Transverse colon (tissue), 4 donors: ENCODE measurements around the gene XPC. TPM values are rescaled to one million over a fixed set of nuclear protein-coding genes. Genes with fewer than 3 reads are reported as not detected.

Source experiments
- DNase-seq: peaks from one replicate; pipeline ENCODE4 v3.0.0-alpha.2; 2019
- H3K27ac ChIP-seq, 4 donors: fragments of 200-600 bp; sonication (generic); 2 replicates each; pipeline ENCODE4 v1.5.1; 2016 to 2018; ENCODE audit warnings: inconsistent platforms in 4 of 4
- H3K27me3 ChIP-seq: fragments of 200-600 bp; sonication (generic); 2 replicates; pipeline ENCODE4 v1.5.1; 2017; ENCODE audit warnings: inconsistent platforms
- H3K36me3 ChIP-seq, 4 donors: fragments of 200-600 bp; sonication (generic); 2 replicates each; pipeline ENCODE4 v1.5.1; 2017 to 2019; ENCODE audit warnings: inconsistent platforms in 4 of 4
- H3K4me1 ChIP-seq, 4 donors: fragments of 200-600 bp; sonication (generic); 2 replicates each; pipeline ENCODE4 v1.5.1; 2017 to 2020; ENCODE audit warnings: inconsistent platforms in 4 of 4
- H3K4me3 ChIP-seq, 4 donors: fragments of 200-600 bp; sonication (generic); 1 replicate in 1 of 4; 2 replicates in 3 of 4; pipeline versions ENCODE4 v1.5.1 to v1.6.1; 2017 to 2019; ENCODE audit warnings: inconsistent platforms in 4 of 4
- H3K9me3 ChIP-seq, 2 donors: fragments of 200-600 bp; sonication (generic); 2 replicates each; pipeline ENCODE4 v1.5.1; 2017 to 2019; ENCODE audit warnings: inconsistent platforms in 2 of 2
- EP300 ChIP-seq: sonication (generic); formaldehyde crosslinking; IDR thresholded peaks from one replicate; pipeline ENCODE4 v1.6.1; 2017; ENCODE audit warnings: antibody characterized with exemption, low read depth
- POLR2A ChIP-seq: fragments of 450-650 bp; IDR thresholded peaks from one replicate; pipeline ENCODE4 v1.6.1; 2016; ENCODE audit warnings: antibody characterized with exemption, mild to moderate bottlenecking, moderate library complexity
- POLR2AphosphoS5 ChIP-seq, 3 donors: sonication (generic); formaldehyde crosslinking; IDR thresholded peaks; one replicate each; pipeline ENCODE4 v1.6.1; 2016; ENCODE audit warnings: antibody characterized with exemption in 3 of 3
- WGBS, 2 donors: methylation state at CpG; one replicate each; pipeline ENCODE4 v1.1.5; 2018; ENCODE audit warnings: low coverage in 1 of 2; 5-methylcytosine and 5-hydroxymethylcytosine counted together
- in situ Hi-C, 4 donors: fragments of 200-750 bp; cut with MboI; loops; one replicate each; pipeline versions ENCODE4 v1.15.0 to v1.15.1; 2017; ENCODE audit warnings: low sequenced_read_pairs in 3 of 4, low pct_ligation_motif_present in 1 of 4, low pct_unique_long_range_greater_than_20kb in 1 of 4
- intact Hi-C: fragments of 100-400 bp; cut with DNase I; formaldehyde crosslinking; loops from one replicate; pipeline ENCODE4 v1.15.1; 2023; ENCODE audit warnings: low total_unique reads
- total RNA-seq, 4 donors: library from RNA; depleted of rRNA; stranded (reverse); fragments of >200 nt; gene quantifications; one replicate each; pipeline ENCODE4 v1.1.0, GENCODE V29; 2016
- TF ChIP-seq, protein P1 (sequence below), 5 experiments: fragments of 200-600 bp in 3 of 5; fragments of 450-650 bp in 2 of 5; sonication (generic) in 3 of 5; IDR thresholded peaks; 1 replicate in 2 of 5; 2 replicates in 3 of 5; pipeline ENCODE4 v1.5.1; 2016 to 2017; ENCODE audit warnings: antibody characterized with exemption in 5 of 5, inconsistent platforms in 3 of 5, mild to moderate bottlenecking in 2 of 5, moderate library complexity in 1 of 5

XPC gene
- total RNA-seq, 4 donors from 2014 or later, result 30.7 to 287 (median 46.6) TPM

DNA sequence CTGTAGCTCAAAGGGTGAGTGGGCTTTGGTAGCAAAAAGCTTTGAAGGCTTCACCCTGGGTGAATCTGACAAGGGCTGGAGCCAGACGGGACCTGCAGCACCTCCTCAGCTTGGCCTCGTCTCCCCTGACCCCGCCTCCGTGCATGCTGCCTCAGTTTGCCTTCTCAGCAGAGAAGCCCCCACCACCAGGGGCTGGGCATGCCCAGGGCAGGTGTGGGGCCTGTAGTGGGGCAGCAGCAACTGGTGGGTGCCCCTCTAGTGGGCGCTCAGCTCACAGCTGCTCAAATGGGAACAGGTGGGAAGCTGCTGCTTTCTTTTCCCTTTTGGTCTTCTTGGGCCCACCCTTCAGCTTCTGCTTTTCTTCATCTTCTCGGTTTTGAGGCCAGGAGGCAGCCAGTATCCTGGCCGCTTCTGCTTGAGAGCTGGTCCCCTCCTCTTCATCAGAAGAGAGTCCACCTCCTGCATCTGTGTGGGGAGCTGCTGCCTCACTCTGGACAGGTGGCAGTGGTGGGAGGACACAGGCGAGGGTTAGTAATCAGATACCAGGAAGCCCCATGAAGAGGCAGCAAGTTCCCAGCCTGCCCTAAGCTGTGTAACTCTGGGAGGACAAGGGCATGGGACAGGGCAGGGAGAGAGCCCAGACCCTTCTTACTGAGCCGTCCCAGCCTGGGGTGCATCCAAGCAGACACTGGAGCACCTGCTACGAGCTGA, 32.6 kb downstream of the XPC start:
- in situ Hi-C loops, result no loop called here
- H3K4me3 ChIP-seq, result no peak overlapping the region

DNA sequence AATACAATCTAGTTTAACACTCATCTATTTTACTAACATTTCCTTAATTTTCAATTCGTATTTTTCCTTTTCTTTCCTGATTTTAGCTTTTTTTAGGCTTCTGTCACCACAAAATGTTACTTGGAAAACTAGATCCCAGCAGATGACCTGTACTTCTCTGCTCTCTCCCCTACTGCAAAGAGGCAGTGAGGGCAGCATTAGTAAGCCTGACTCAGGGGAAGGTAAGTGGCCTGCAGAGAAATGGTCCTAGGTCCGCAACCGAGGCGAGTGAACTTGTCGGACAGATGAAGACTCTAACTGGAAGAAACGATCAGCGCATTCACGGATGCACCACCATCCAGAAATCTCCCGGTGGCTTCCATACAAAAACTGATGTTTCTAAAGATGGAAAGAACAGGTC, 33.2 kb downstream of the XPC start:
- DNase-seq, result no peak
- Histone ChIP-seq H3K4me3 (no peak overlapping the region), H3K9me3 (no peaks in the 10 kb centered on the region), H3K27ac (peak overlapping the region; percentile 82 to 91 (median 89)), H3K27me3 (no peaks in the 10 kb centered on the region), H3K36me3 (peaks cover 0 to 17% (median 6%) of the 10 kb centered on the region in 4 donors), H3K4me1 (peaks cover 3 to 42% (median 28%) of the 10 kb centered on the region in 4 donors)
- in situ Hi-C loops, result no loop called here
- intact Hi-C loops, result no loop called here
- WGBS, 2 donors, result 60 to 92% methylated on average over 1 to 9 of the region's 9 CpGs
- TF ChIP-seq, protein P1, sequence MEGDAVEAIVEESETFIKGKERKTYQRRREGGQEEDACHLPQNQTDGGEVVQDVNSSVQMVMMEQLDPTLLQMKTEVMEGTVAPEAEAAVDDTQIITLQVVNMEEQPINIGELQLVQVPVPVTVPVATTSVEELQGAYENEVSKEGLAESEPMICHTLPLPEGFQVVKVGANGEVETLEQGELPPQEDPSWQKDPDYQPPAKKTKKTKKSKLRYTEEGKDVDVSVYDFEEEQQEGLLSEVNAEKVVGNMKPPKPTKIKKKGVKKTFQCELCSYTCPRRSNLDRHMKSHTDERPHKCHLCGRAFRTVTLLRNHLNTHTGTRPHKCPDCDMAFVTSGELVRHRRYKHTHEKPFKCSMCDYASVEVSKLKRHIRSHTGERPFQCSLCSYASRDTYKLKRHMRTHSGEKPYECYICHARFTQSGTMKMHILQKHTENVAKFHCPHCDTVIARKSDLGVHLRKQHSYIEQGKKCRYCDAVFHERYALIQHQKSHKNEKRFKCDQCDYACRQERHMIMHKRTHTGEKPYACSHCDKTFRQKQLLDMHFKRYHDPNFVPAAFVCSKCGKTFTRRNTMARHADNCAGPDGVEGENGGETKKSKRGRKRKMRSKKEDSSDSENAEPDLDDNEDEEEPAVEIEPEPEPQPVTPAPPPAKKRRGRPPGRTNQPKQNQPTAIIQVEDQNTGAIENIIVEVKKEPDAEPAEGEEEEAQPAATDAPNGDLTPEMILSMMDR (IDR thresholded peaks at IDR 0.05), result no peak
- no peak for TF ChIP-seq POLR2A
- no peak for TF ChIP-seq EP300
- no peak for TF ChIP-seq POLR2AphosphoS5 (IDR thresholded peaks at IDR 0.05)

More for the DNA sequence above, 32.6 kb downstream of the XPC start:
- Histone ChIP-seq H3K36me3 (peaks cover 0 to 17% (median 6%) of the 10 kb centered on the region in 4 donors), H3K4me1 (peaks cover 3 to 42% (median 28%) of the 10 kb centered on the region in 4 donors), H3K27ac (peak overlapping the region; percentile 82 to 91 (median 89)), H3K9me3 (no peaks in the 10 kb centered on the region), H3K27me3 (no peaks in the 10 kb centered on the region)
- WGBS, 2 donors, result 82% methylated on average over 4 of the region's 10 CpGs; no CpG with 5 or more reads in 1 of the 2 donors
- DNase-seq, result no peak
- TF ChIP-seq, protein P1 (IDR thresholded peaks at IDR 0.05), result no peak
- TF ChIP-seq POLR2AphosphoS5 (IDR thresholded peaks at IDR 0.05) (no peak), POLR2A (no peak), EP300 (no peak)
- intact Hi-C loops, result no loop called here

DNA sequence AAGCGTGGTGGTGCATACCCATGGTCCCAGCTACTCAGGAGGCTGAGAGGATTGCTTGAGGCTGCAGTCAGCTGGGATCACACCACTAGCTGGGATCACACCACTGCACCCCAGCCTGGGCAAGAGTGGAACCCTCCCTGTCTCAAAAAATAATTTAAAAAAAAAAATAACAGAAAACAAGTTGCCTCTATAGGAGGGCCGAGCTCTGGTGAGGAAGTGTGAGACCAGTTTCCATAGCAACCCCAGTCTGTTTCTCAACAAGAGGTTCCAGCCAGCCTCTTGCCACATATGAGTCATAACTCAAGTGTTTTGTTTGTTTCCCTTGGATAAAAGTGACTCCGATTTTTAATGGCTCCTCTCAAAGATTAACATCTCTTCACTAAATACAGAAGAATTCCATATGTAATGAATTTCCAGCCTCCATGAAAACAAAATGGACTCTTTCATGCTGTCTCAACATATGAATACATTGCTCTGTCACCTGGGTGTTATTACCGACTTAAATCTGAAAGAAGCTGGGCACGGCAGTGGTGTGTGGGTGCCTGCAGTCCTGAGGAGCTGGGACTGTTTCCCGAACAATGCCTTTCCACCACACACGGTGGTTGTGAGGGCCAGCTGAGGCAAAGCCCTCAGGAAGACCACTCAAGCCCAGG, 33.9 kb downstream of the XPC start:
- peak; percentile 59 for DNase-seq

More for the DNA sequence above, 33.9 kb downstream of the XPC start:
- Histone ChIP-seq H3K27ac (peak overlapping the region; percentile 82 to 91 (median 89)), H3K9me3 (no peaks in the 10 kb centered on the region), H3K4me1 (peaks cover 3 to 42% (median 28%) of the 10 kb centered on the region in 4 donors), H3K27me3 (no peaks in the 10 kb centered on the region), H3K36me3 (peaks cover 0 to 17% (median 6%) of the 10 kb centered on the region in 4 donors), H3K4me3 (peak overlapping the region in 1 of 4 donors; percentile 18)
- in situ Hi-C loops, result no loop called here
- 4 to 11% methylated on average over 4 to 7 of the region's 7 CpGs for WGBS, 2 donors
- no peak for TF ChIP-seq POLR2A
- peak; percentile 39 to 74 (median 61) for TF ChIP-seq POLR2AphosphoS5 (IDR thresholded peaks at IDR 0.05)
- TF ChIP-seq, protein P1 (IDR thresholded peaks at IDR 0.05), result no peak
- peak; percentile 33 for TF ChIP-seq EP300
- intact Hi-C loops, result no loop called here
